Esophagus (tissue), 2 donors: ENCODE measurements around the gene KCTD8. TPM values are rescaled to one million over a fixed set of nuclear protein-coding genes. Genes with fewer than 3 reads are reported as not detected.
"Not testable (repeated sequence)": the region's sequence is repeated elsewhere in the genome, so short reads cannot be mapped to it uniquely, and the experiment has no call there.

Source experiments
- H3K27ac ChIP-seq, 2 donors: one replicate each; pipeline ENCODE4 v1.5.1; 2013; ENCODE audit warnings: low read depth in 2 of 2, mild to moderate bottlenecking in 2 of 2, inconsistent platforms in 1 of 2, low read length in 1 of 2, moderate library complexity in 1 of 2
- H3K27me3 ChIP-seq, 2 donors: one replicate each; pipeline ENCODE4 v1.6.1; 2013; ENCODE audit warnings: low read length in 2 of 2, control low read depth in 1 of 2, mild to moderate bottlenecking in 1 of 2; ENCODE audit not compliant: insufficient read depth in 2 of 2, control insufficient read depth in 1 of 2
- H3K36me3 ChIP-seq, 2 donors: one replicate each; pipeline ENCODE4 v1.6.1; 2013; ENCODE audit warnings: low read length in 1 of 2; ENCODE audit not compliant: control insufficient read depth in 2 of 2, insufficient read depth in 2 of 2
- H3K4me1 ChIP-seq, 2 donors: one replicate each; pipeline ENCODE4 v1.6.1; 2013; ENCODE audit warnings: low read length in 1 of 2; ENCODE audit not compliant: control insufficient read depth in 2 of 2, insufficient read depth in 2 of 2
- H3K4me3 ChIP-seq, 2 donors: one replicate each; pipeline ENCODE4 v1.5.1; 2013; ENCODE audit warnings: low read length in 2 of 2, mild to moderate bottlenecking in 2 of 2, low read depth in 1 of 2, moderate library complexity in 1 of 2
- H3K9me3 ChIP-seq, 2 donors: one replicate each; pipeline ENCODE4 v1.6.1; 2013; ENCODE audit warnings: mild to moderate bottlenecking in 2 of 2, low read depth in 1 of 2, low read length in 1 of 2, moderate library complexity in 1 of 2; ENCODE audit not compliant: control insufficient read depth in 2 of 2, insufficient read depth in 1 of 2
- WGBS, 2 donors: extraction: QIAGEN DNeasy Blood & Tissue Kit; methylation state at CpG; one replicate each; pipeline ENCODE4 v1.1.7; 2013; 5-methylcytosine and 5-hydroxymethylcytosine counted together
- polyA plus RNA-seq, 2 donors: library from polyadenylated mRNA; stranded (reverse); fragments of 200-250 nt; gene quantifications; one replicate each; pipeline ENCODE4 v1.2.3, GENCODE V29; 2013
- donor health status: healthy with polysubstance abuse.
- donor health status: Bipolar disorder and iron deficiency.

The KCTD8 gene
- polyA plus RNA-seq, 2 donors: 0.02 to 0.09 TPM

GRCh38 chr4:44186850-44187246, 261.8 kb downstream of the KCTD8 start:
- no peak overlapping the region for H3K27ac ChIP-seq
- 40 to 73% methylated on average over 1 of the region's 1 CpG for WGBS, 2 donors
- no peaks in the 10 kb centered on the region for H3K27me3 ChIP-seq
- H3K36me3 ChIP-seq: no peaks in the 10 kb centered on the region
- no peaks in the 10 kb centered on the region for H3K9me3 ChIP-seq
- H3K4me1 ChIP-seq: no peaks in the 10 kb centered on the region
- no peak overlapping the region for H3K4me3 ChIP-seq

GRCh38 chr4:44186096-44186849, 262.3 kb downstream of the KCTD8 start:
- no peaks in the 10 kb centered on the region for H3K36me3 ChIP-seq
- WGBS, 2 donors: 83% methylated on average over 23 of the region's 23 CpGs
- H3K27me3 ChIP-seq: no peaks in the 10 kb centered on the region
- H3K4me1 ChIP-seq: no peaks in the 10 kb centered on the region
- no peak overlapping the region for H3K27ac ChIP-seq
- no peaks in the 10 kb centered on the region for H3K9me3 ChIP-seq
- H3K4me3 ChIP-seq: no peak overlapping the region

DNA sequence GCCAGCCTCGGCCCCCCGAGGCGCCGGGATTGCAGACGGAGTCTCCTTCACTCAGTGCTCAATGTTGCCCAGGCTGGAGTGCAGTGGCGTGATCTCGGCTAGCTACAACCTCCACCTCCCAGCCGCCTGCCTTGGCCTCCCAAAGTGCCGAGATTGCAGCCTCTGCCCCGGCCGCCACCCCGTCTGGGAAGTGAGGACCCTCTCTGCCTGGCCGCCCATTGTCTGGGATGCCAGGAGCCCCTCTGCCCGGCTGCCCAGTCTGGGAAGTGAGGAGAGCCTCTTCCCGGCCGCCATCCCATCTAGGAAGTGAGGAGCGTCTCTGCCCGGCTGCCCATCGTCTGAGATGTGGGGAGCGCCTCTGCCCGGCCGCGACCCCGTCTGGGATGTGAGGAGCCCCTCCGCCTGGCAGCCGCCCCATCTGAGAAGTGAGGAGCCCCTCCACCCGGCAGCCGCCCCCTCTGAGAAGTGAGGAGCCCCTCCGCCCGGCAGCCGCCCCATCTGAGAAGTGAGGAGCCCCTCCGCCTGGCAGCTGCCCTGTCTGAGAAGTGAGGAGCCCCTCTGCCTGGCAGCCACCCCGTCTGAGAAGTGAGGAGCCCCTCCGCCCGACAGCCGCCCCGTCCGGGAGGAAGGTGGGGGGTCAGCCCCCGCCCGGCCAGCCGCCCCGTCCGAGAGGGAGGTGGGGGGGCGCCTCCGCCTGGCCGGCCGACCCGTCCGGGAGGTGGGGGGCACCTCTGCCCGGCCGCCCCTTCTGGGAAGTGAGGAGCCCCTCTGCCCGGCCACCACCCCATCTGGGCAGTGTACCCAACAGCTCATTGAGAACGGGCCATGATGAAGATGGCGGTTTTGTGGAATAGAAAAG, 266.9 kb downstream of the KCTD8 start:
- H3K36me3 ChIP-seq: not testable (repeated sequence)

GRCh38 chr4:44167766-44168165, 280.8 kb downstream of the KCTD8 start:
- WGBS, 2 donors: 93 to 96% methylated on average over 21 to 27 of the region's 27 CpGs

More for the DNA sequence above, 266.9 kb downstream of the KCTD8 start:
- not testable (repeated sequence) for H3K27me3 ChIP-seq, H3K4me1 ChIP-seq, H3K27ac ChIP-seq, H3K4me3 ChIP-seq, H3K9me3 ChIP-seq
- 96% methylated on average over 52 to 54 of the region's 54 CpGs for WGBS, 2 donors

GRCh38 chr4:44165938-44166337, 282.7 kb downstream of the KCTD8 start:
- Histone ChIP-seq H3K4me1 (no peaks in the 10 kb centered on the region), H3K4me3 (no peak overlapping the region), H3K27ac (no peak overlapping the region), H3K9me3 (no peaks in the 10 kb centered on the region), H3K27me3 (no peaks in the 10 kb centered on the region), H3K36me3 (no peaks in the 10 kb centered on the region)
- 90 to 92% methylated on average over 1 of the region's 1 CpG for WGBS, 2 donors

More at GRCh38 chr4:44167766-44168165, 280.8 kb downstream of the KCTD8 start:
- not testable (repeated sequence) for H3K36me3 ChIP-seq, H3K27ac ChIP-seq, H3K4me3 ChIP-seq, H3K4me1 ChIP-seq, H3K9me3 ChIP-seq, H3K27me3 ChIP-seq

- no peak overlapping the region for H3K4me3 ChIP-seq
- H3K27ac ChIP-seq: no peak overlapping the region
- 42 to 64% methylated on average over 2 of the region's 2 CpGs for WGBS, 2 donors
- no peaks in the 10 kb centered on the region for H3K27me3 ChIP-seq
- no peaks in the 10 kb centered on the region for H3K9me3 ChIP-seq
- no peaks in the 10 kb centered on the region for H3K36me3 ChIP-seq
- H3K4me1 ChIP-seq: no peaks in the 10 kb centered on the region
Measured at GRCh38 chr4:44162538-44163270, 285.9 kb downstream of the KCTD8 start.

GRCh38 chr4:44161756-44162155, 286.9 kb downstream of the KCTD8 start:
- no peaks in the 10 kb centered on the region for H3K4me1 ChIP-seq
- no peaks in the 10 kb centered on the region for H3K27me3 ChIP-seq
- no peaks in the 10 kb centered on the region for H3K36me3 ChIP-seq
- no peaks in the 10 kb centered on the region for H3K9me3 ChIP-seq
- H3K4me3 ChIP-seq: no peak overlapping the region
- WGBS, 2 donors: 61 to 65% methylated on average over 3 of the region's 3 CpGs
- H3K27ac ChIP-seq: no peak overlapping the region

DNA sequence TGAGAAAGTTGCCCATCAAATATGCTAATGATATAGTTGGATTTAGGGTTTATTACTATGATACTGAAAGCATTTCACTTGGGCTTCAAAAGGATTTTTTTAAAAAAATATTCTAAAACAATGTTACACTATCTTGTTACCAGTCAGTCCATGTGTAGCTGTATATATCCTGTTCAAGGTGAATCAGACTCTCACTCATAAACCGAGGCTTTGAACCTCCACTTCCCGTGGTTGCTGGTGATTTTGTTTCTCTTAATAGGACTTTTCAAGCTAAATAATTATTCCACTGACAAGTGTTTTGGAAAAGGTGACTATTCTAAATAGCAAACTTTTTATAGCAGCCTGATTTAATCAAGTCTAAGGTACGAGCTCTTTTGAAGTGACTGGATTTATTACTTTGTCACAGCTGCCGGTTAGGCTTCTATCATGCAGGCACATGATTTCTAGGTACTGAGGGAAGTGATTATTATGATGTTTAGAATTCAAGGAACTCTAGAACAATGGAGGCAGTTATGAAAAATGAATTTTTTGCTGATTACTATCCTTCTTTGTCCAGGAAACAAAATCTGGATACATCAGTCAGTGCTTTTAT, 287.7 kb downstream of the KCTD8 start:
- H3K27me3 ChIP-seq: no peaks in the 10 kb centered on the region
- H3K4me3 ChIP-seq: no peak overlapping the region
- H3K4me1 ChIP-seq: no peaks in the 10 kb centered on the region
- H3K9me3 ChIP-seq: no peaks in the 10 kb centered on the region
- 35 to 41% methylated on average over 4 of the region's 4 CpGs for WGBS, 2 donors
- no peaks in the 10 kb centered on the region for H3K36me3 ChIP-seq
- no peak overlapping the region for H3K27ac ChIP-seq

DNA sequence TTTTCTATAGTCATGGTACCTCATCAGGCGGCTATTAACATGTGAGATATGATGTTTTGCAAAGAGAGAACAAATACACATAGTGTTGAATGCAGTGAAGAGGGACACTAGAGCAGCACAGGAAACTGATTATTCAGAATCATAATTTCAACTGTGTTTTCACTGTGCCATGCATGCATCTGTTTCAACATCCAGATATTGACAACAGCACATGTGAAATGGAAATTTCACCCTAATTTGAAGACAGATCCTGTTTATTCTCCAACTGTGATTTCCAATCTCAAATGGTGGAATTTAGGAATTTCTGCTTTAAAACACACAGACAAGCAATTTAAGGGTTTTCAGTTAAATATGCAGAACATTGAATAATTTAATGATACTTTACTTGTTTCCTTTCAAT, 288.6 kb downstream of the KCTD8 start:
- Histone ChIP-seq H3K27ac (no peak overlapping the region), H3K27me3 (no peaks in the 10 kb centered on the region), H3K9me3 (no peaks in the 10 kb centered on the region), H3K4me3 (no peak overlapping the region), H3K36me3 (no peaks in the 10 kb centered on the region), H3K4me1 (no peaks in the 10 kb centered on the region)
- 86 to 90% methylated on average over 1 of the region's 1 CpG for WGBS, 2 donors
